Esophagus squamous epithelium (tissue), 5 donors: ENCODE results near the gene FGFBP2. TPM values are rescaled to one million over a fixed set of nuclear protein-coding genes. Genes with fewer than 3 reads are reported as not detected.

Experiments used
- DNase-seq: peaks from one replicate; lab custom pipeline; 2025; lab: John Stamatoyannopoulos, UW
- H3K27ac ChIP-seq, 4 donors: fragments of 200-600 bp; sonication (generic); one replicate each; pipeline ENCODE4 v1.5.1; 2016 to 2019; ENCODE audit warnings: mild to moderate bottlenecking in 1 of 4
- H3K27me3 ChIP-seq, 4 donors: fragments of 200-600 bp; sonication (generic); 1 replicate in 3 of 4; 2 replicates in 1 of 4; pipeline versions ENCODE4 v1.5.1 to v1.6.0; 2017 to 2021; ENCODE audit warnings: antibody characterized with exemption in 1 of 4
- H3K36me3 ChIP-seq, 3 donors: fragments of 200-600 bp; sonication (generic); one replicate each; pipeline ENCODE4 v1.5.1; 2016 to 2019
- H3K4me1 ChIP-seq, 3 donors: fragments of 200-600 bp; sonication (generic); one replicate each; pipeline ENCODE4 v1.5.1; 2017 to 2019
- H3K4me3 ChIP-seq, 4 donors: fragments of 200-600 bp; sonication (generic); 1 replicate in 3 of 4; 2 replicates in 1 of 4; pipeline ENCODE4 v1.5.1; 2016 to 2019; ENCODE audit warnings: mild to moderate bottlenecking in 2 of 4, moderate library complexity in 1 of 4
- H3K9me3 ChIP-seq, 3 donors: fragments of 200-600 bp; sonication (generic); one replicate each; pipeline ENCODE4 v1.5.1; 2016 to 2019
- CTCF ChIP-seq, 6 experiments: fragments of 450-650 bp in 4 of 6; fragments of 200-600 bp in 2 of 6; sonication (generic) in 2 of 6; IDR thresholded peaks; one replicate each; pipeline ENCODE4 v1.5.1; 2016 to 2019; ENCODE audit warnings: antibody characterized with exemption in 6 of 6, mild to moderate bottlenecking in 4 of 6, moderate library complexity in 4 of 6
- POLR2A ChIP-seq, 4 donors: fragments of 450-650 bp; IDR thresholded peaks; one replicate each; pipeline ENCODE4 v1.6.1; 2017; ENCODE audit warnings: antibody characterized with exemption in 4 of 4, mild to moderate bottlenecking in 4 of 4, moderate library complexity in 3 of 4
- WGBS, 2 donors: methylation state at CpG; one replicate each; pipeline ENCODE4 v1.1.5; 2018; 5-methylcytosine and 5-hydroxymethylcytosine counted together
- intact Hi-C: fragments of 100-400 bp; cut with DNase I; formaldehyde crosslinking; loops from one replicate; pipeline ENCODE4 v1.15.0; 2022
- total RNA-seq, 4 donors: library from RNA; depleted of rRNA; stranded (reverse); fragments of >200 nt; gene quantifications; one replicate each; pipeline ENCODE4 v1.1.0, GENCODE V29; 2016
- donor health status: DM: yes; HTN: yes; CAD: no.

FGFBP2 gene
- total RNA-seq, 4 donors from 2014 or later: not detected

- Histone ChIP-seq H3K4me1 (peaks cover 0 to 42% (median 7%) of the 10 kb centered on the region in 3 donors), H3K36me3 (peaks cover 0 to 18% (median 0%) of the 10 kb centered on the region in 3 donors), H3K27ac (peak overlapping the region in 2 of 4 donors; percentile 58 to 87), H3K4me3 (no peak overlapping the region), H3K27me3 (peaks cover 0 to 7% (median 0%) of the 10 kb centered on the region in 4 donors), H3K9me3 (no peaks in the 10 kb centered on the region)
- no peak for DNase-seq
- intact Hi-C loops: no loop called here
- TF ChIP-seq POLR2A (IDR thresholded peaks at IDR 0.05) (no peak), CTCF (IDR thresholded peaks at IDR 0.05) (no peak)
- 36 to 41% methylated on average over 3 of the region's 3 CpGs for WGBS, 2 donors
These were observed 28.7 kb downstream of the FGFBP2 start for GRCh38 chr4:15934259-15934658.

- no peaks in the 10 kb centered on the region for H3K27me3 ChIP-seq
- DNase-seq: no peak
- H3K36me3 ChIP-seq: peaks cover 0 to 18% (median 0%) of the 10 kb centered on the region in 3 donors
- no peak overlapping the region for H3K4me3 ChIP-seq
- H3K9me3 ChIP-seq: no peaks in the 10 kb centered on the region
- WGBS, 2 donors: 92% methylated on average over 5 of the region's 5 CpGs
- TF ChIP-seq POLR2A (IDR thresholded peaks at IDR 0.05) (no peak), CTCF (IDR thresholded peaks at IDR 0.05) (no peak)
- no peak overlapping the region for H3K27ac ChIP-seq
- intact Hi-C loops: no loop called here
- peaks cover 0 to 45% (median 7%) of the 10 kb centered on the region in 3 donors for H3K4me1 ChIP-seq
These were observed 31.3 kb downstream of the FGFBP2 start for GRCh38 chr4:15931451-15932210.

GRCh38 chr4:15930314-15930713 is 32.7 kb downstream of the FGFBP2 start:
- Histone ChIP-seq H3K9me3 (no peaks in the 10 kb centered on the region), H3K27me3 (no peaks in the 10 kb centered on the region), H3K4me1 (peaks cover 0 to 45% (median 7%) of the 10 kb centered on the region in 3 donors), H3K4me3 (no peak overlapping the region), H3K27ac (no peak overlapping the region), H3K36me3 (peaks cover 0 to 8% (median 0%) of the 10 kb centered on the region in 3 donors)
- WGBS, 2 donors: 33 to 50% methylated on average over 1 to 6 of the region's 7 CpGs
- no peak for DNase-seq
- intact Hi-C loops: no loop called here
- TF ChIP-seq CTCF (IDR thresholded peaks at IDR 0.05): no peak
- no peak for TF ChIP-seq POLR2A (IDR thresholded peaks at IDR 0.05)

GRCh38 chr4:15929540-15929939 is 33.4 kb downstream of the FGFBP2 start:
- Histone ChIP-seq H3K27me3 (no peaks in the 10 kb centered on the region), H3K36me3 (peaks cover 0 to under 1% (median 0%) of the 10 kb centered on the region in 3 donors), H3K4me1 (peaks cover 0 to 37% (median 7%) of the 10 kb centered on the region in 3 donors), H3K27ac (no peak overlapping the region), H3K9me3 (no peaks in the 10 kb centered on the region), H3K4me3 (no peak overlapping the region)
- 24 to 27% methylated on average over 1 to 2 of the region's 3 CpGs for WGBS, 2 donors
- no peak for DNase-seq
- intact Hi-C loops: no loop called here
- no peak for TF ChIP-seq CTCF (IDR thresholded peaks at IDR 0.05)
- no peak for TF ChIP-seq POLR2A (IDR thresholded peaks at IDR 0.05)

- 54 to 75% methylated on average over 3 to 4 of the region's 5 CpGs for WGBS, 2 donors
- no peaks in the 10 kb centered on the region for H3K36me3 ChIP-seq
- no peaks in the 10 kb centered on the region for H3K9me3 ChIP-seq
- intact Hi-C loops: no loop called here
- no peak overlapping the region for H3K27ac ChIP-seq
- TF ChIP-seq CTCF (IDR thresholded peaks at IDR 0.05): no peak
- TF ChIP-seq POLR2A (IDR thresholded peaks at IDR 0.05): no peak
- H3K4me1 ChIP-seq: peaks cover 0 to 33% (median 7%) of the 10 kb centered on the region in 3 donors
- H3K4me3 ChIP-seq: no peak overlapping the region
- no peak for DNase-seq
- no peaks in the 10 kb centered on the region for H3K27me3 ChIP-seq
These were observed 34.1 kb downstream of the FGFBP2 start for GRCh38 chr4:15928883-15929282.
